H9 (cell line): Measurements from ENCODE around the gene ZIC4. TPM values are rescaled to one million over a fixed set of nuclear protein-coding genes. Genes with fewer than 3 reads are reported as not detected.

Experiments
- DNase-seq: peaks from one replicate; pipeline ENCODE4 v3.0.0-alpha.2; 2017
- H2AFZ ChIP-seq: one replicate; pipeline ENCODE4 v1.6.1; 2013; ENCODE audit warnings: mild to moderate bottlenecking, low read length, control low read depth, moderate library complexity
- H2AK5ac ChIP-seq: 2 replicates; pipeline ENCODE4 v1.6.1; 2013; ENCODE audit warnings: low read length, control low read depth, mixed read lengths; ENCODE audit not compliant: insufficient read length
- H2BK120ac ChIP-seq: one replicate; pipeline ENCODE4 v1.6.1; 2013; ENCODE audit warnings: low read depth, mild to moderate bottlenecking, low read length, control low read depth, inconsistent platforms; ENCODE audit not compliant: poor library complexity, severe bottlenecking
- H2BK12ac ChIP-seq: 2 replicates; pipeline ENCODE4 v1.6.1; 2013; ENCODE audit warnings: low read length, control low read depth, mixed read lengths, low read depth; ENCODE audit not compliant: insufficient read length
- H2BK15ac ChIP-seq: 2 replicates; pipeline ENCODE4 v1.6.1; 2013; ENCODE audit warnings: low read depth, low read length, control low read depth
- H2BK20ac ChIP-seq: one replicate; pipeline ENCODE4 v1.6.1; 2013; ENCODE audit warnings: low read depth, mild to moderate bottlenecking, low read length, control low read depth, inconsistent platforms; ENCODE audit not compliant: poor library complexity, severe bottlenecking
- H2BK5ac ChIP-seq: 2 replicates; pipeline ENCODE4 v1.6.1; 2013; ENCODE audit warnings: low read length, control low read depth, mixed read lengths; ENCODE audit not compliant: insufficient read length
- H3K14ac ChIP-seq: 2 replicates; pipeline ENCODE4 v1.6.1; 2013; ENCODE audit warnings: low read length, control low read depth; ENCODE audit not compliant: insufficient read depth
- H3K18ac ChIP-seq: 2 replicates; pipeline ENCODE4 v1.6.1; 2013; ENCODE audit warnings: low read depth, mild to moderate bottlenecking, mixed read lengths, low read length, control low read depth; ENCODE audit not compliant: insufficient read length
- H3K23ac ChIP-seq: 2 replicates; pipeline ENCODE4 v1.6.1; 2013; ENCODE audit warnings: low read length, control low read depth, mixed read lengths, low read depth; ENCODE audit not compliant: insufficient read length
- H3K23me2 ChIP-seq: 2 replicates; pipeline ENCODE4 v1.6.1; 2013; ENCODE audit warnings: low read depth, mild to moderate bottlenecking, mixed read lengths, low read length, control low read depth; ENCODE audit not compliant: insufficient read length, poor library complexity, severe bottlenecking
- H3K27ac ChIP-seq: 2 replicates; pipeline ENCODE4 v1.5.1; 2013; ENCODE audit warnings: low read length, control low read depth, mixed read lengths, low read depth; ENCODE audit not compliant: insufficient read length
- H3K27me3 ChIP-seq: 2 replicates; pipeline ENCODE4 v1.6.1; 2013; ENCODE audit warnings: low read length, control low read depth, inconsistent platforms; ENCODE audit not compliant: insufficient read depth
- H3K4ac ChIP-seq: 2 replicates; pipeline ENCODE4 v1.6.1; 2013; ENCODE audit warnings: low read depth, mild to moderate bottlenecking, control low read depth, inconsistent platforms, low read length, moderate library complexity
- H3K4me1 ChIP-seq: 2 replicates; pipeline ENCODE4 v1.6.1; 2013; ENCODE audit warnings: low read length, control low read depth, inconsistent platforms; ENCODE audit not compliant: insufficient read depth
- H3K4me2 ChIP-seq: 2 replicates; pipeline ENCODE4 v1.6.1; 2013; ENCODE audit warnings: low read length, control low read depth, mixed read lengths; ENCODE audit not compliant: insufficient read length, insufficient read depth
- H3K56ac ChIP-seq: 2 replicates; pipeline ENCODE4 v1.6.1; 2013; ENCODE audit warnings: low read depth, mild to moderate bottlenecking, mixed read lengths, low read length, control low read depth; ENCODE audit not compliant: insufficient read length
- H3K79me1 ChIP-seq: 2 replicates; pipeline ENCODE4 v1.6.1; 2013; ENCODE audit warnings: low read depth, mild to moderate bottlenecking, moderate library complexity, low read length, control low read depth, inconsistent platforms; ENCODE audit not compliant: insufficient read depth, poor library complexity, severe bottlenecking
- H3K79me2 ChIP-seq: 2 replicates; pipeline ENCODE4 v1.6.1; 2013; ENCODE audit warnings: low read length, control low read depth, inconsistent platforms; ENCODE audit not compliant: insufficient read depth
- H3K9ac ChIP-seq: 2 replicates; pipeline ENCODE4 v1.6.1; 2013; ENCODE audit warnings: low read length, control low read depth, mixed read lengths; ENCODE audit not compliant: insufficient read length; ENCODE audit errors: extremely low read depth
- H3K9me3 ChIP-seq: one replicate; pipeline ENCODE4 v1.6.1; 2013; ENCODE audit warnings: low read depth, low read length, inconsistent platforms; ENCODE audit not compliant: control insufficient read depth
- H3T11ph ChIP-seq: one replicate; pipeline ENCODE4 v1.6.1; 2013; ENCODE audit warnings: mild to moderate bottlenecking, low read length, control low read depth, inconsistent platforms
- H4K20me1 ChIP-seq: one replicate; pipeline ENCODE4 v1.6.1; 2013; ENCODE audit not compliant: control insufficient read depth, insufficient read length, insufficient read depth
- H4K5ac ChIP-seq: 2 replicates; pipeline ENCODE4 v1.6.1; 2013; ENCODE audit warnings: low read depth, mild to moderate bottlenecking, mixed read lengths, low read length, control low read depth; ENCODE audit not compliant: insufficient read length
- H4K8ac ChIP-seq: replicated peaks from 2 replicates; pipeline ENCODE4 v1.6.1; 2013; ENCODE audit warnings: low read length, control low read depth, mixed read lengths, low read depth; ENCODE audit not compliant: insufficient read length
- H4K91ac ChIP-seq: 2 replicates; pipeline ENCODE4 v1.6.1; 2013; ENCODE audit warnings: low read depth, mild to moderate bottlenecking, moderate library complexity, mixed read lengths, low read length, control low read depth; ENCODE audit not compliant: insufficient read length
- H3K27ac Mint-ChIP-seq, 3 experiments: 2 replicates in 2 of 3; 3 replicates in 1 of 3; pipeline ENCODE4 v1.8.0; 2020 to 2021; ENCODE audit warnings: mixed read lengths in 3 of 3, mild to moderate bottlenecking in 1 of 3, moderate library complexity in 1 of 3
- H3K27me3 Mint-ChIP-seq: 2 replicates; pipeline ENCODE4 v1.8.0; 2021; ENCODE audit warnings: low read depth, mild to moderate bottlenecking, moderate library complexity, mixed read lengths
- H3K36me3 Mint-ChIP-seq, 3 experiments: 2 replicates in 2 of 3; 3 replicates in 1 of 3; pipeline ENCODE4 v1.8.0; 2020 to 2021; ENCODE audit warnings: low read depth in 3 of 3, mixed read lengths in 3 of 3; ENCODE audit not compliant: insufficient read depth in 1 of 3
- H3K4me1 Mint-ChIP-seq, 2 experiments: 2 replicates each; pipeline ENCODE4 v1.8.0; 2020; ENCODE audit warnings: mixed read lengths in 2 of 2
- H3K4me3 Mint-ChIP-seq, 2 experiments: 2 replicates in 1 of 2; 3 replicates in 1 of 2; pipeline ENCODE4 v1.8.0; 2020 to 2021; ENCODE audit warnings: mild to moderate bottlenecking in 2 of 2, mixed read lengths in 2 of 2, moderate library complexity in 1 of 2
- H3K9me3 Mint-ChIP-seq, 2 experiments: 2 replicates in 1 of 2; 3 replicates in 1 of 2; pipeline ENCODE4 v1.8.0; 2020; ENCODE audit warnings: mild to moderate bottlenecking in 2 of 2, mixed read lengths in 2 of 2, moderate library complexity in 1 of 2
- WGBS: extraction: QIAGEN DNeasy Blood & Tissue Kit; methylation state at CpG from one replicate; pipeline ENCODE4 v1.1.7; 2013; ENCODE audit warnings: missing lambda C conversion rate, low lambda C conversion rate, mixed read lengths; ENCODE audit not compliant: insufficient read length; ENCODE audit errors: extremely low coverage; 5-methylcytosine and 5-hydroxymethylcytosine counted together
- total RNA-seq: library from RNA; stranded (reverse); gene quantifications from 2 replicates; pipeline ENCODE4 v1.2.1, GENCODE V29; 2021
- TF ChIP-seq, protein P1 (sequence below): fragments of 200-600 bp; sonication (generic); conservative IDR thresholded peaks from 3 replicates; pipeline ENCODE4 v1.8.0; 2021; ENCODE audit warnings: antibody characterized with exemption, mild to moderate bottlenecking

Gene ZIC4
- total RNA-seq, 1 experiment from 2014 or later, result not detected

DNA sequence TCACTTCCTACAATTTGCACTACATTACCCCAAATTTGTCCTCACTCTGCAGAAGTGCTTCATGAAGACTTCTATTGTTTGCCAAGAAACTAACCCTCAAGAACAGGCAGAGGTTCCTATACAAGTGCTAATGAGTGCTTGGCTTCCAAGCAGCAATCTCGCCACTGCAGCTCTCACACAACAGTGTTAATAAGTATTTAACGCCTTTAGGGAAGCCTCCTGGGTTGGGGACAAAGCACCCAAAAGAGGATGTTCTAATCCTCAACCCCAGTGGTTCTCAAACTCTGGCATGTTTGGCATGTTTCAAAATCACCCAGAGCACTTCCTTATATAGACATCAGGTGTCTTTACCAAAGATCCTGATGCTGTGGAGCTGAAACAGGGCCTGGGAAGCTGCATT is 64.6 kb downstream of the ZIC4 start:
- Histone ChIP-seq H2BK5ac (no peak overlapping the region), H2AFZ (no peak overlapping the region), H4K5ac (no peak overlapping the region), H2BK20ac (no peak overlapping the region), H3K79me1 (no peaks in the 10 kb centered on the region), H3K4me2 (no peak overlapping the region), H2BK120ac (no peak overlapping the region), H4K8ac (no peak overlapping the region), H2AK5ac (no peak overlapping the region), H2BK15ac (no peak overlapping the region), H4K91ac (no peak overlapping the region), H3K27me3 (no peaks in the 10 kb centered on the region), H3K18ac (no peak overlapping the region), H4K20me1 (no peaks in the 10 kb centered on the region), H3K79me2 (no peaks in the 10 kb centered on the region), H3K27ac (peak overlapping the region; percentile 65), H3K23ac (no peak overlapping the region), H3K14ac (no peak overlapping the region), H3K23me2 (no peaks in the 10 kb centered on the region), H3K4me1 (no peaks in the 10 kb centered on the region), H3K9ac (no peak overlapping the region), H3K4ac (no peak overlapping the region), H3K56ac (no peak overlapping the region), H2BK12ac (no peak overlapping the region), H3T11ph (no peak overlapping the region), H3K9me3 (no peaks in the 10 kb centered on the region)
- Mint-ChIP-seq H3K27ac (peak overlapping the region in 2 of 3 experiments; percentile 23 to 98; a peak in 4 of 7 replicates), H3K4me1 (peaks cover 23 to 26% of the 10 kb centered on the region in 2 experiments), H3K27me3 (0 out of 2 replicates have a peak, but pooled peaks cover 1% of the 10 kb centered on the region), H3K36me3 (no peaks in the 10 kb centered on the region), H3K4me3 (no peak overlapping the region), H3K9me3 (no peaks in the 10 kb centered on the region)
- no CpG with 5 or more reads among the region's 2 CpGs for WGBS
- peak; percentile 81 for DNase-seq
- TF ChIP-seq, protein P1, sequence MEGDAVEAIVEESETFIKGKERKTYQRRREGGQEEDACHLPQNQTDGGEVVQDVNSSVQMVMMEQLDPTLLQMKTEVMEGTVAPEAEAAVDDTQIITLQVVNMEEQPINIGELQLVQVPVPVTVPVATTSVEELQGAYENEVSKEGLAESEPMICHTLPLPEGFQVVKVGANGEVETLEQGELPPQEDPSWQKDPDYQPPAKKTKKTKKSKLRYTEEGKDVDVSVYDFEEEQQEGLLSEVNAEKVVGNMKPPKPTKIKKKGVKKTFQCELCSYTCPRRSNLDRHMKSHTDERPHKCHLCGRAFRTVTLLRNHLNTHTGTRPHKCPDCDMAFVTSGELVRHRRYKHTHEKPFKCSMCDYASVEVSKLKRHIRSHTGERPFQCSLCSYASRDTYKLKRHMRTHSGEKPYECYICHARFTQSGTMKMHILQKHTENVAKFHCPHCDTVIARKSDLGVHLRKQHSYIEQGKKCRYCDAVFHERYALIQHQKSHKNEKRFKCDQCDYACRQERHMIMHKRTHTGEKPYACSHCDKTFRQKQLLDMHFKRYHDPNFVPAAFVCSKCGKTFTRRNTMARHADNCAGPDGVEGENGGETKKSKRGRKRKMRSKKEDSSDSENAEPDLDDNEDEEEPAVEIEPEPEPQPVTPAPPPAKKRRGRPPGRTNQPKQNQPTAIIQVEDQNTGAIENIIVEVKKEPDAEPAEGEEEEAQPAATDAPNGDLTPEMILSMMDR, result no peak
